GM19324 (cell line): ENCODE measurements around the gene TEX12.

Experiments
- ATAC-seq: cut with Tn5 transposase; IDR thresholded peaks from one replicate; pipeline ENCODE4 v1.9.1; 2021; ENCODE audit warnings: mild to moderate bottlenecking, moderate library complexity; ENCODE audit not compliant: unreplicated experiment, low FRiP score

TEX12 gene

DNA sequence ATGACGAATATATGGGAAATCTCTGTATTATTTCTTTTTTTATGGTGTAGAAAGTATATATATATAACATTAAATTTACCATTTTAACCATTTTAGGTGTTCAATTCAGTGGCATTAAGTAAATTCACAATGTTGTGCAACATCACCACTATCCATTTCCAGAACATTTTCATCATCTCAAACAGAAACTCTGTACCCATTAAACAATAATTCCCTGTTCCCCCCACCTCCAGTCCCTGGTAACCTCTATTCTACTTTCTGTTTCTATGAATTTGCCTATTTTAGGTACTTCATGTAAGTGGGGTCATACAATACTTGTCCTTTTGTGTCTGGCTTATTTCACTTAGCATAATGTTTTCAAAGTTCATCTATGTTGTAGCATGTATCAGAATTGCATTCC, 43.7 kb downstream of the TEX12 start:
- ATAC-seq: no peak

DNA sequence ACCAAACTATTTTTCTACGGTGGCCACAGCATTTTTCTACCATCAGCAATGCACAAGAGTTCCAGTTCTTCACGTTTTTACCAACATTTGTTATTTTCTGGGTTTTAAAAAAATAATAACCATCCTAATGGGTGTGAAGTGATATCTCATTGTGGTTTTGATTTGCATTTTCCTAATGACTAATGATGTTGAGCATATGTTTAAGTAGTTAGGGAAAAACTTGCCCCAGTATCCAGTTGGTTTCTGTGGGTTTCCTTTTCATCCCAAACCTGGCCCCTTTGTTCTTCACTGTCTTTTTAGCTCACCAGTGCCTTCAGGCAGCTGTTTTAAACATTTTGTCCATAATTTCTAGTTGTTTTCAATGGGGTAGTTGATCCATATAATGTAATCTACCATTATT, 44.4 kb downstream of the TEX12 start:
- ATAC-seq: no peak

DNA sequence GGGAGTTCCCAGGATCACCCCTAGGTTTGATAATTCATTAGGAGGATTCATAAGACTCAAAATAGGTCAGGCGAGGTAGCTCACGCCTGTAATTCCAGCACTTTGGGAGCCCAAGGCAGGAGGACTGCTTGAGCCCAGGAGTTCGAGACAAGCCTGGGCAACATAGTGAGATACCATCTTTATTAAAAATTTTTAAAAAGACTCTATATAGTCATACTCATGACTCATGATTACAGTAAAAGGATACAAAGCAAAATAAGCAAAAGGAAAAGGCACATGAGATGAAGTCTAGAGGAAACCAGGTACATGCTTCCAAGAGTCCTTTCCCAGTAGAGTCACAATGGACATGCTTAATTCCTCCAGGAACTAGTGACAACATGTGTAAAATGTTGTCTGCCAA, 45.1 kb downstream of the TEX12 start:
- no peak for ATAC-seq

DNA sequence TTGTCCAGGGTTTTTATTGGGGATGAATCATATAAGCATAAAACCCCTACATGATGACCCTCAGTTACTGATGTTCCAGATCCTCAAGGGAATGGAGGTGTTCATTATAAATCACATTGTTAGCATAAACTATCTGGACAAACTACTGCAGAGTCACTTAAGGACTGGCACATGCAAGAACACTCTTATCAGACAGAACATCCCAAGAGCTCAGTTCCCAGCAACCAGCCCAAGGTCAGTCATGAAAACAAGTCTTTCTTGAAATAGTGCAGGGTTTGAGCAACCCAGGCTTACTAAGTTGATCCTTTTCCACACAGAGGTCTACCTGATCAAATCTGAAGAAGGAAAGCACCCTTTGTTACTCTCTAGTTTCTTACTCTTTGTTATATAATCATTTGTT, 45.5 kb downstream of the TEX12 start:
- ATAC-seq: no peak

DNA sequence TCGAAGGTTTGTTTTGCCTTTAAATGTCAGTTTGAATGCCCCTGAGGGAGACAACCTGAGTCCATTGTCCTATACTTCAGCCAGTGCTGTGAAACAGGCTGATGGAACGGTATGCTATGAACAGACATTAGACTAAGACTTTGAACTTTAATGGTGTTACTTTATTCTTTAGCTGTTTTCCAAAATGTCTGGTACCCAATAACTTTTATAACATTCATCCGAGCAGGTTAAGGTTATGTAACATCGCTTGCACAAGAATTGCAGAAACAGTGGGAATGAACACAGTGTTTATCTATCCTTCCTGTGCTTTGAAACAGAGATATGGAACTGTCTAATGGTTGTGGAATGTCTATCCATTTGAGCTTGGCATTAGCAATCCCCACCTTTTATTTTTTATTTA, 46.6 kb downstream of the TEX12 start:
- ATAC-seq: no peak

DNA sequence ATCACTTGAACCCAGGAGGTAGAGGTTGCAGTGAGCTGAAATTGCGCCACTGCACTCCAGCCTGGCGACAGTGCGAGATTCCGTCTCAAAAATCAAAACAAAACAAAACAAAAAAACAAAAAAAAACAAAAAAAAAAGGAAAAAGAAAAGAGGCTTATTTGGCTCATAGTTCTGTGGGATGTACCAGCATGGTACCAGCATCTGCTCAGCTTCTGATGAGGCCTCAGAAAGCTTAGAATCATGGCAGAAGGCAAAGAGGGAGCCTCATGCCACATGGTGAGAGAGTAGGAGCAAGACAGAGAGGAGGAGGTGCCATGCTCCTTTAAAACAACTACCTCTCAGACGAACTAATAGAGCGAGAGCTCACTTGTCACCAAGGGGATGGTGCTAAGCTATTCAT, 48.4 kb downstream of the TEX12 start:
- ATAC-seq: no peak

DNA sequence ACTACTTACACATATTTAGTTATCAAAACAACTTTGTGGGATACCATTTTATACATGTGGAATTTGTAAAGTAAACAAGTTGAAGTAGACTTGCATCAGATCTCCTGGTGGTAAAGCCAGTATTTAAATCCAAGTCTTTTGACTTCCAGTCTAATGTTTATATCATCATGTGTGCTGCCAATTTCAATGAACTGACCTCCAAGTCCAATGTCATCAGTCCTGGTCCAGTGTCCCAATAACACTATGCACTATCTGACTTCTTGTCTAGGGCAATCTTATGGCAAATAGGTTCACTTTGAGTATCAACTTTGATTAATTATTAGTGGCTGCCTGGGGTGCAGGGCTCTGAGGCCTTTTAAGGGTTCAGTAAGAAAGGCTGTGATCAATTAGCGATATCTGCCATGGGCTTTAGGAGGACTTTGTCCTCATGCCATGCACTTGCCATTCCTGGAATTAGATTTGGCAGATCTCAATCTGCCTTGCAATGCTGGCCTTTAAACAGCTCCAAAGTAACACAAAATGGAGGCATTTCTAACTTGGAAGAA, 49.5 kb downstream of the TEX12 start:
- ATAC-seq: no peak

DNA sequence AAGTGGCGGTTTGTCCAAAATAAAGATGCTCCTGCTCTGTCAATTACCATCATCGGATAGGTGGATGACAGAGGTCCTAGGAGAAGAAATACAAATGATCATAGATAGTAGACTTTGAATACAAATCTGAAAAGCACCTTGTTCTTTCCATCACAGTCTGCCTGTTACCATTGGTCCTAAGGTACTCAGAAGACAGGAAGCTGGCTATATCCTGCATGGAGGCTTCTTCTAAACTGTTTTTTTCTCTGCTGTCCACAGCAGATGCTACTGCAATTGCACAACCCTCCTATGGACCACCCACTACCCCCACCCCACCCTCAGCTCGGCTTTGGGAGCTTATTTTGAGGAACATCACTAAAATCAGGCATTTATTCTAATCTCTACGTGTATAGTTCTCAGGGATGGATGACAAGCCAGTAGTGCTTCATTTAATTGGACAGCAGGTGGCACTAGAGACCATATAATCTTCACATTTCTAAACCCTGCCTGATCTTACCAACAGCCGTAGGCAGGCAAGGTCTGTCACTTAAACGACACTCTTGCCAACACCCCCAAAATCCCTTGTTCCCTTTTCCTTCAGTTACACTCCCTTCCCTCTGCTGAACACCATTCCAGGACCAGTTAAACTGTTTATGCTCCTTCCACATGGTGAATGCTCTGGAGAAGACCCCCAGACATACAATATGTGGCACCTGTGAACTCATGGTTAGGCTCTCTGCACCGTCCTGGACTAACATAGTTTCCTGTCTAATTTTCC, 52.5 kb downstream of the TEX12 start:
- ATAC-seq: peak; percentile 89

DNA sequence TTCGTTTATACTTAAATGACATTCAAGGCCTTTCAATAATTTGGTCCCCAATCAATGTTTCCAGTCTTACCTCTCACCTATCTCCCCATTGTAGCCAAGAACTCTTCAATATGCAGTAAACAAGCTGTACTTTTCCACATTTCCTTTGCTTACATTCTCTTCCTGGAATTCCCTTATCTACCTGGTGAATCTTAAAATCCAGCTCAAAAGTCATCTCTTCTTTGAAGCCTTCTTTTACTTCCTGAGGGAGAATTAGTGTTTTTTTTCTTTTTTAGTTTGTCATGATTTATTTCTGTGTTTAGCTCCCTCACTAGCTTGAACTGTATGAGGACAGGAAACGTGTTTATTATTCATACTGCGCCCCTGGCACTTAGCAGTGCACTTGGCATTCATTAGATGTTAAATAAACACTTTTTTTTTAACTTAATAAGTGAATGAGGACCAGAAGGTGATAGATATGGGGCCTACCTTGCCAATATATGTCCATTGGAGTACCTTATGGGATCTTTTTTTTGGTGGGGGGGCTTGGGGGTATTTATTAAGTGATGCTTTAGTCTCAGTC, 54.2 kb downstream of the TEX12 start:
- ATAC-seq: no peak
